OCI-LY1 (cell line): ENCODE measurements around the gene PTPRD.
"Not testable (repeated sequence)": the region's sequence is repeated elsewhere in the genome, so short reads cannot be mapped to it uniquely, and the experiment has no call there.

Experiments
- CTCF ChIP-seq: fragments of 200-600 bp; sonication (generic), shearing (Covaris generic); IDR thresholded peaks from 2 replicates; pipeline ENCODE4 v1.5.1; 2017; ENCODE audit warnings: mild to moderate bottlenecking, antibody characterized with exemption, low read length, moderate library complexity, mixed read lengths
- EZH2 ChIP-seq: fragments of 200-600 bp; sonication (generic), shearing (Covaris generic); IDR thresholded peaks from 2 replicates; pipeline ENCODE4 v1.8.0; 2017; ENCODE audit warnings: borderline replicate concordance, mixed run types, mild to moderate bottlenecking, antibody characterized with exemption, low read length, moderate library complexity, mixed read lengths

DNA sequence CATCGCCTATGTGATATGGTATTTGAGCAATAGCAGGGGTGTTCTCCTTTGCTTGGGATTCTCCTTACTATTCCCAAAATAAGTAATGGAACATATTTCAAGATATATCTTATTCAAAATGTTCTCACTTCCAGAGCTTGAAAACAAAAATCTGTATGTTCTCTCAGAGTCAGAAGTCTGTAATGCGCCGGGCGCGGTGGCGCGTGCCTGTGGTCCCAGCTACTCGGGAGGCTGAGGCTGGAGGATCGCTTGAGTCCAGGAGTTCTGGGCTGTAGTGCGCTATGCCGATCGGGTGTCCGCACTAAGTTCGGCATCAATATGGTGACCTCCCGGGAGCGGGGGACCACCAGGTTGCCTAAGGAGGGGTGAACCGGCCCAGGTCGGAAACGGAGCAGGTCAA is 1170.9 kb downstream of the PTPRD start:
- TF ChIP-seq CTCF, EZH2: not testable (repeated sequence)
